Upper lobe of right lung (tissue), 1 donor: ENCODE measurements around the gene CHAC1. TPM values are rescaled to one million over a fixed set of nuclear protein-coding genes. Genes with fewer than 3 reads are reported as not detected.

ENCODE experiments used
- ATAC-seq: fragments of 200-7000 bp; cut with Tn5 transposase; one replicate; pipeline ENCODE4 v1.9.1; 2020; ENCODE audit warnings: mild to moderate bottlenecking, moderate library complexity
- DNase-seq: peaks from one replicate; pipeline ENCODE4 v3.0.0-alpha.2; 2020
- H3K27ac ChIP-seq: fragments of 200-600 bp; one replicate; pipeline ENCODE4 v1.8.0; 2022
- H3K27me3 ChIP-seq: fragments of 200-600 bp; one replicate; pipeline ENCODE4 v1.8.0; 2022; ENCODE audit warnings: mild to moderate bottlenecking
- H3K36me3 ChIP-seq: fragments of 200-600 bp; one replicate; pipeline ENCODE4 v1.8.0; 2022
- H3K4me1 ChIP-seq: fragments of 200-600 bp; one replicate; pipeline ENCODE4 v1.8.0; 2022
- H3K4me3 ChIP-seq: fragments of 200-600 bp; one replicate; pipeline ENCODE4 v1.8.0; 2022; ENCODE audit warnings: mild to moderate bottlenecking
- H3K9me3 ChIP-seq: fragments of 200-600 bp; one replicate; pipeline ENCODE4 v1.8.0; 2022
- intact Hi-C: fragments of 100-400 bp; cut with DNase I; formaldehyde crosslinking; loops from one replicate; pipeline ENCODE4 v1.11.0; 2022
- total RNA-seq: library from RNA; stranded (reverse); fragmentation: NEBNext Ultra II Directional; extraction: Animal tissue kit (Norgen Biotek cat#: 25700); gene quantifications from one replicate; pipeline ENCODE4 v1.2.1, GENCODE V29; 2021
- TF ChIP-seq, protein P1 (sequence below): fragments of 200-600 bp; IDR thresholded peaks from one replicate; pipeline ENCODE4 v1.8.0; 2022; ENCODE audit warnings: antibody characterized with exemption
- donor health status: DM: no; HTN: yes; CAD: no; lungs with severe emphysema.

Gene CHAC1
- total RNA-seq, 1 donor from 2014 or later = 4.4 TPM

DNA sequence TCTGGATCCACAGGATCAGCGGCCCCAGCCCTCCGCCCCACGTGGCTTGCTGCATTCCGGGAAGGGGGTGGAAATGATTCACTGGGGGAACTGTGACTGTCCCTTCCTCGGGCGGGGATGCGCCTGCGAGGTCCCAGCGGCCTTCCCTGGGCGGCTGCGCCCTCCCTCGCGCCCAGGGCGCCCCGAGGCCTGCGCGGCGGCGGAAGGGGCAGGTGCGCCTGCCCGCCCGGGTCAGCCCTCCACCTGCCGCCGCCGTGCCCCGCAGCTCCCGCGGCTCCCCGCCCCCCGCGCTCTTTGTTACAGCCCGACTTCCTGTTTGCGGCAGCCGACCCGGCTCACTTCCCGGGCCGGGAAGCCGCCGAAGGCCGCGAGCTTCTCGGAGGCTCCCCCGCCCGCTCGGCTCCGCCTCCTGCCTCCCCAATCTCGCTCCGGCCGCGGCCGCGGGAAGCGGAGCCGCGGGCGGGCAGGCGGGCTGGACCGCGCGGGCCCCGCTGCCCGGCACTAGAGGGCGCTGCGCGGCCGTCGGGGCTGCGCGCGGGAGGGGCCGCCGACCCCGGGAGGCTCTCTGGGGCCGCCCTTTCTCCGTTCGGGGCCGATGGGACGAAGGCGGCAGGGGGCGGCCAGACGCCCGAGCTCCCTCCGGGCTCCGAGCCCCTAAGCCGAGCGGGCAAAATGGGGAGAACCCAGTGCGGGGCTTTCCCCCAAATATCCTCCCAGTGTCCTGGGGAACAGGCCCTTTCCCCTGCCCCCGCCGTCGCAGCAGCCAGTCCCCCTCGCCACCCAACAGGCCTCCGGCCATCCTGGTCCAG, 11.5 kb upstream of the CHAC1 start:
- Histone ChIP-seq H3K27me3 (no peaks in the 10 kb centered on the region), H3K9me3 (no peaks in the 10 kb centered on the region), H3K27ac (peak overlapping the region; percentile 90), H3K4me1 (peaks cover 31% of the 10 kb centered on the region), H3K36me3 (no peaks in the 10 kb centered on the region), H3K4me3 (peak overlapping the region; percentile 62)
- intact Hi-C loops = no loop called here
- peak; percentile 93 for DNase-seq
- peak; percentile 93 for ATAC-seq
- TF ChIP-seq, protein P1, sequence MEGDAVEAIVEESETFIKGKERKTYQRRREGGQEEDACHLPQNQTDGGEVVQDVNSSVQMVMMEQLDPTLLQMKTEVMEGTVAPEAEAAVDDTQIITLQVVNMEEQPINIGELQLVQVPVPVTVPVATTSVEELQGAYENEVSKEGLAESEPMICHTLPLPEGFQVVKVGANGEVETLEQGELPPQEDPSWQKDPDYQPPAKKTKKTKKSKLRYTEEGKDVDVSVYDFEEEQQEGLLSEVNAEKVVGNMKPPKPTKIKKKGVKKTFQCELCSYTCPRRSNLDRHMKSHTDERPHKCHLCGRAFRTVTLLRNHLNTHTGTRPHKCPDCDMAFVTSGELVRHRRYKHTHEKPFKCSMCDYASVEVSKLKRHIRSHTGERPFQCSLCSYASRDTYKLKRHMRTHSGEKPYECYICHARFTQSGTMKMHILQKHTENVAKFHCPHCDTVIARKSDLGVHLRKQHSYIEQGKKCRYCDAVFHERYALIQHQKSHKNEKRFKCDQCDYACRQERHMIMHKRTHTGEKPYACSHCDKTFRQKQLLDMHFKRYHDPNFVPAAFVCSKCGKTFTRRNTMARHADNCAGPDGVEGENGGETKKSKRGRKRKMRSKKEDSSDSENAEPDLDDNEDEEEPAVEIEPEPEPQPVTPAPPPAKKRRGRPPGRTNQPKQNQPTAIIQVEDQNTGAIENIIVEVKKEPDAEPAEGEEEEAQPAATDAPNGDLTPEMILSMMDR = peak; percentile 47

DNA sequence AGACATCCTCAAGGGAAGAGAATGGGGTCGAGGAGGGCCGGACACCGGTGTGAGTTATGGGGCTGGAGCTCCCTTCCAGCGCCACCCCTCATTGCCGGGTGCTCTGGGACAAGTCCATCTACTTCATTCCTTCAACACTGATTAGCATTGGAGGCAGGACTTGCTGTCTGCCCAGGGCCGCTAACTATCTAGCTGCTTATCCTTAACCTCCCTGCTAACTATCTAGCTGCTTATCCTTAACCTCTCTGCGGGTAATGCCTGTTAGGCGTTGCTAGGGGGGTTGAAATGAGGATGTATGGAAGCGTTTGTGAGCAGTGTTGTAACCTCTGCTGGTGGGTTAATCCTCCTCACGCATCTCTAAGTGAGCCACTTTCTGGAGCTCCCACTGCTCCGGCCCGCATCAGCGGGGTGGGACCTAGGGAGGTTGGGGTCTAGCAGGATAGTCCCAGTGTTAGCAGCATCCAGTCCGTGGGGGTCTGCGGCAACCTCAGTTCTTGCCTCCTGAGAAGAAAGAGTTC, 10.9 kb upstream of the CHAC1 start:
- no peaks in the 10 kb centered on the region for H3K27me3 ChIP-seq
- peak overlapping the region; percentile 62 for H3K4me3 ChIP-seq
- intact Hi-C loops = no loop called here
- no peaks in the 10 kb centered on the region for H3K36me3 ChIP-seq
- H3K4me1 ChIP-seq = peaks cover 31% of the 10 kb centered on the region
- TF ChIP-seq, protein P1 = no peak
- ATAC-seq (no peak), DNase-seq (no peak)
- peak overlapping the region; percentile 90 for H3K27ac ChIP-seq
- H3K9me3 ChIP-seq = no peaks in the 10 kb centered on the region

DNA sequence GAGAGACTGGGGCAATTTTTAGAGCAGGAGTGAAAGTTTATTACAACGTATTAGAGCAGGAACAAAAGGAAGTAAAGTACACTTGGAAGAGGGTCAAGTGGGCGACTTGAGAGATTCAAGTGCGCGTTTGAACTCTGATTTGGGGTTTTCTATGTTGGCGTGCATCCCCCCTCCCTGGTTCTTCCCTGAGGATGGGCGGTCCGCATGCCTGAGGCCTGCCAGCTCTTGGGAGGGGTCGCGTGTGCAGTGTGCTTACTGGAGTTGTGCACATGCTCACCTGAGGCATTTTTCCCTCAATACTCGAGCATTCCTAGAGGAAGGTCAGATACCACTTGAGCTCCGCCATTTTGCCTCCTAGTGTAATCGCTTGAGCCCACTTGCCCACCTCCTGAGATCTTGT, 10.4 kb upstream of the CHAC1 start:
- peaks cover 31% of the 10 kb centered on the region for H3K4me1 ChIP-seq
- peak overlapping the region; percentile 62 for H3K4me3 ChIP-seq
- intact Hi-C loops = no loop called here
- TF ChIP-seq, protein P1 = no peak
- DNase-seq (no peak), ATAC-seq (peak; percentile 2)
- H3K36me3 ChIP-seq = no peaks in the 10 kb centered on the region
- peak overlapping the region; percentile 90 for H3K27ac ChIP-seq
- H3K9me3 ChIP-seq = no peaks in the 10 kb centered on the region
- H3K27me3 ChIP-seq = no peaks in the 10 kb centered on the region

DNA sequence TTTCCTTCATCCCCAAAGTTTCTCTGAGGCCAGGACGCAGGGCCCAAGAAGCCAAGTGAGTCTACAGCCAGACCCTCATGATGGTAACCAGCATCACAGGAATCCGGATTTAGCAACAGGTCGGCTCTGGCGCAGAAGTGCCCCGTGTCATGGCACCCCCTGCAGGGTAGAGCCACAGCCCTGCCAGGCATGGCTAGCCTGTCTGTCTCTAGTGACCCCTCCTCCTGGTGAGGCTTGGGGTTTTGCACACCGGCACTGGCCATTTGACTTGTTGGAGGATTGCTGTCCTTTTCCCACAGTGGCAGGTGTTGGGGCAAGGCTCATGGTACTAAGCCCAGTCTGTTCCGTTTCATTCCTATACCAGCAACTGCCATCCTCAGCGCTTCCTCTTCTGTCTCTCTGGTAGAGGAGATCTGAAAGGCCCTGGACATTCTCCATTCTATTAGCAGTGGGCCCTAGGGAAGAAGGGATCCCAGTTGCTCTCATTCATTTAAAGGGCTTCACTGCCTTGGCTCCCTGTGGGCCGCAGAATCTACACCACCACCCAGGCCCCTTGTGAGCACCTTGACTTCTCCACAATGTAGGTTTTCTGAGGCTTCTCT, 9.4 kb upstream of the CHAC1 start:
- Histone ChIP-seq H3K4me1 (peaks cover 27% of the 10 kb centered on the region), H3K36me3 (no peaks in the 10 kb centered on the region), H3K27ac (no peak overlapping the region), H3K4me3 (no peak overlapping the region), H3K27me3 (no peaks in the 10 kb centered on the region), H3K9me3 (no peaks in the 10 kb centered on the region)
- no peak for ATAC-seq
- TF ChIP-seq, protein P1 = no peak
- DNase-seq = no peak
- intact Hi-C loops = no loop called here

DNA sequence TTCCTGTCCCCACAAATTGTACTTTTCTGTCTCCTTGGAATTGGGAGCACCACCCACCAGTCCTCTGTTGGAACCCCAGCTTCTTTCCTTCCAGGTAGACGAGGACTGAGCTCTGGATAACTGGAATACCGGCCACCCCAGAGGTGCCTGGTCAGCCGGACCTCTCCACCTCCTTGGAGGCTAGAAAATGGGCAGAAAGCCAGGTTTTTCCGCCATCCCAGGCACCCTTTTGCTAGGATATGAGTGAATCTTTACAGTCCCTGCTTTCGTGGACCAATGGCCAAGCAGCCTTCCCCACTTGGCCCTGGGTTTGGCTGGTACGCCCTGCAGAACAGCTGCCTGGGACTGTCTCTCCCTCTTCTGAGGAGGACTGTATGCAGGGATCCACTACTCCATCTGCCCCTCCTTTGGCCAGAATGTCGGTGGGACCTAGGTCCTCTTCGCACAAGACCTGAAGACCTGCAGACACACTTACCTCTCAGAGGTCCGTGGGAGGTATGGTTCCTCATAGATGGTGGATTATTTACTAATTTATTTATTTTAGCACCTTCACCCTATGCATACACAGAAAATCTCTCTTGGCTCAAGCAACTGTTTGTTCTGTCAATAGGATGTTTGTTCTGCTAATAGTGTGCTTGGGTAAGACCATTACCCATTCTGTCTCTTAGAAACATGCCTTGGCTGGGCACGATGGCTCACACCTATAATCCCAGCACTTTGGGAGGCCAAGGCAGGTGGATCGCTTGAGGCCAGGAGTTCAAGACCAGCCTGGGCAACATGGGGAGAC, 8.6 kb upstream of the CHAC1 start:
- intact Hi-C loops = no loop called here
- ATAC-seq = no peak

More for the DNA sequence above, 8.6 kb upstream of the CHAC1 start:
- TF ChIP-seq, protein P1 = no peak
- H3K36me3 ChIP-seq = no peaks in the 10 kb centered on the region
- H3K4me3 ChIP-seq = no peak overlapping the region
- no peaks in the 10 kb centered on the region for H3K9me3 ChIP-seq
- DNase-seq = no peak
- peaks cover 33% of the 10 kb centered on the region for H3K4me1 ChIP-seq
- no peaks in the 10 kb centered on the region for H3K27me3 ChIP-seq
- no peak overlapping the region for H3K27ac ChIP-seq
